ENCODE results near the gene ZNF286A. TPM values are rescaled to one million over a fixed set of nuclear protein-coding genes. Genes with fewer than 3 reads are reported as not detected.
"Not testable (repeated sequence)": the region's sequence is repeated elsewhere in the genome, so short reads cannot be mapped to it uniquely, and the experiment has no call there.

The ZNF286A gene
- total and polyA plus RNA-seq, 2 of the 13 experiments (the other 11 are each of a cell fraction or from before 2014, with no cell fraction given) = 12.7 to 38.8 TPM

GRCh38 chr17:15744885-15745284 lies 45.3 kb downstream of the ZNF286A start (continued):
- TF ChIP-seq ZNF441 (CRISPR knock-in tag; IDR thresholded peaks at IDR 0.05; ENCODE audit: borderline replicate concordance) (no peak), NR2C2 (CRISPR knock-in tag; IDR thresholded peaks at IDR 0.05; ENCODE audit: borderline replicate concordance) (no peak), MXD3 (CRISPR knock-in tag; IDR thresholded peaks at IDR 0.05) (no peak), XRCC5 (optimal IDR thresholded peaks at IDR 0.05; ENCODE audit: low read length) (no peak), NFRKB (IDR thresholded peaks at IDR 0.05) (no peak), NCOA2 (CRISPR knock-in tag; IDR thresholded peaks at IDR 0.05) (no peak)

GRCh38 chr17:15749403-15749802 lies 49.9 kb downstream of the ZNF286A start:
- H3K27me3 ChIP-seq (ENCODE audit: control insufficient read depth in 1 of 2, insufficient read depth in 2 of 2, low read length in 2 of 2); H3K4me3 ChIP-seq (replicated peaks in 1 of 3; ENCODE audit: insufficient read depth in 1 of 3, low read depth in 2 of 3, low read length in 3 of 3); H3K4me2 ChIP-seq (ENCODE audit: low read depth, low read length); POLR2A ChIA-PET; FAIRE-seq; H3K9ac ChIP-seq (ENCODE audit: insufficient read depth, low read depth, low read length); H3K36me3 ChIP-seq (replicated peaks in 1 of 2; ENCODE audit: control insufficient read depth in 1 of 2, insufficient read depth in 2 of 2, low read length in 2 of 2); BruUV-seq (replicated peaks); ATAC-seq; H3K9me3 ChIP-seq (ENCODE audit: low read length); H3K79me2 ChIP-seq (ENCODE audit: insufficient read depth, low read length); H4K20me1 ChIP-seq (ENCODE audit: insufficient read depth, low read length); CTCF ChIA-PET (ENCODE audit: low intra/inter-chr PET ratio, low total read pairs); H3K4me1 ChIP-seq (ENCODE audit: insufficient read depth, low read length); DNase-seq (ENCODE audit: low spot score); intact Hi-C loops (cut with micrococcal nuclease; ENCODE audit: unreplicated experiment); in situ Hi-C loops (cut with HindIII; ENCODE audit: extremely low pct_ligation_motif_present, low pct_unique_long_range_greater_than_20kb); H3K27ac ChIP-seq (ENCODE audit: extremely low read length, insufficient read depth, low read length); H2AFZ ChIP-seq (ENCODE audit: low read length): not testable (repeated sequence)
- 91% methylated on average over 7 of the region's 36 CpGs for WGBS (ENCODE audit: low lambda C conversion rate)

- H3K9ac ChIP-seq (ENCODE audit: insufficient read depth, low read depth, low read length); POLR2A ChIA-PET; H3K79me2 ChIP-seq (ENCODE audit: insufficient read depth, low read length); H2AFZ ChIP-seq (ENCODE audit: low read length); H3K27ac ChIP-seq (ENCODE audit: extremely low read length, insufficient read depth, low read length); BruUV-seq (replicated peaks); FAIRE-seq; CTCF ChIA-PET (ENCODE audit: low intra/inter-chr PET ratio, low total read pairs); H3K27me3 ChIP-seq (ENCODE audit: control insufficient read depth in 1 of 2, insufficient read depth in 2 of 2, low read length in 2 of 2); H3K4me2 ChIP-seq (ENCODE audit: low read depth, low read length); in situ Hi-C loops (cut with HindIII; ENCODE audit: extremely low pct_ligation_motif_present, low pct_unique_long_range_greater_than_20kb); H3K4me1 ChIP-seq (ENCODE audit: insufficient read depth, low read length); H3K4me3 ChIP-seq (replicated peaks in 1 of 3; ENCODE audit: insufficient read depth in 1 of 3, low read depth in 2 of 3, low read length in 3 of 3); H3K36me3 ChIP-seq (replicated peaks in 1 of 2; ENCODE audit: control insufficient read depth in 1 of 2, insufficient read depth in 2 of 2, low read length in 2 of 2); H3K9me3 ChIP-seq (ENCODE audit: low read length); intact Hi-C loops (cut with micrococcal nuclease; ENCODE audit: unreplicated experiment); H4K20me1 ChIP-seq (ENCODE audit: insufficient read depth, low read length); DNase-seq (ENCODE audit: low spot score): not testable (repeated sequence)
- WGBS (ENCODE audit: low lambda C conversion rate) = no CpG with 5 or more reads among the region's 14 CpGs
- ATAC-seq = peak; percentile 84
These were observed 69.4 kb downstream of the ZNF286A start for GRCh38 chr17:15768865-15769533.

Small RNAs within 50 kb of the gene (small RNA-seq; reads per million reads assigned to genes)
- gene ZNF29P (ENCODE audit: insufficient read depth in 2 of 3, insufficient read length in 3 of 3, low read depth in 2 of 3, low replicate concordance in 1 of 3) = 0 reads per million in 3 experiments

Other genes with a start within 250 kb of the ZNF286A start
- gene CDRT4, start 232.1 kb upstream of the ZNF286A start, total RNA-seq (2016; rRNA removed; fragmentation: Illumina TruSeq; extraction: Trizol) = 1.9 and 5.8 TPM in 2 replicates
- gene CDRT4, start 232.1 kb upstream of the ZNF286A start, polyA plus RNA-seq (2011; rRNA removed) = 12.1 and 12.8 TPM in 2 replicates
- 21.4 and 28.2 TPM in 2 replicates for gene TVP23C, start 136.3 kb upstream of the ZNF286A start, total RNA-seq (2016; rRNA removed; fragmentation: Illumina TruSeq; extraction: Trizol)
- 9.2 and 10.4 TPM in 2 replicates for gene TVP23C, start 136.3 kb upstream of the ZNF286A start, polyA plus RNA-seq (2011; rRNA removed)
- 0.15 and 0.24 TPM in 2 replicates for gene FBXW10B, start 80.0 kb upstream of the ZNF286A start, total RNA-seq (2016; rRNA removed; fragmentation: Illumina TruSeq; extraction: Trizol)
- 0.13 and 0.51 TPM in 2 replicates for gene FBXW10B, start 80.0 kb upstream of the ZNF286A start, polyA plus RNA-seq (2011; rRNA removed)
- gene TRIM16, start 15.4 kb upstream of the ZNF286A start, total RNA-seq (2016; rRNA removed; fragmentation: Illumina TruSeq; extraction: Trizol) = 18.3 and 23.4 TPM in 2 replicates
- 12.3 and 14.4 TPM in 2 replicates for gene TRIM16, start 15.4 kb upstream of the ZNF286A start, polyA plus RNA-seq (2011; rRNA removed)
- not detected in 2 replicates for gene TBC1D26, start 32.5 kb downstream of the ZNF286A start, total RNA-seq (2016; rRNA removed; fragmentation: Illumina TruSeq; extraction: Trizol)
- gene TBC1D26, start 32.5 kb downstream of the ZNF286A start, polyA plus RNA-seq (2011; rRNA removed) = 0.08 and 0.33 TPM in 2 replicates
- 6.7 and 10.4 TPM in 2 replicates for gene ADORA2B, start 245.4 kb downstream of the ZNF286A start, total RNA-seq (2016; rRNA removed; fragmentation: Illumina TruSeq; extraction: Trizol)
- gene ADORA2B, start 245.4 kb downstream of the ZNF286A start, polyA plus RNA-seq (2011; rRNA removed) = 18.2 and 20.0 TPM in 2 replicates

Measured in HepG2 (cell line).